ENCODE results near the gene OR2Y1.
"Not testable (repeated sequence)": the region's sequence is repeated elsewhere in the genome, so short reads cannot be mapped to it uniquely, and the experiment has no call there.

Gene OR2Y1

DNA sequence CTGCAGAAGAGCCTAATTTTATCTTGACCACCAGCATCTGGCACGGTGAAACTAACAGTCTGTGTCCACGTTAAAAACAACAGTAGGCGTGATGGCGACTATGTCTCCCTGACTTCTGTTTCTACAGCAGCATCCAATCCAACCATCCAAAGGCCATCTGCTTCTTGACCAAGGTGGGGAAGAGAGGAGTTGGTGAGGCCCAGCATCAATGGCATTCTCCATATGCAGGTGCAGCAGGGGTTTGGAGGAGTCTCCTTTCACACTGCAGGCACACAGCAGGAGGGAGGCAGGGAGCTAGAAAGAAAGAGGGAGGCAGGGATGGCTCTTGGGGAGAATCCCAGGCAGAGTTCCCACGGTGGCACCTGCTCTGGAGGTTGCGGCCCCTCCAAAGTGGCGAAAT is 35.8 kb upstream of the OR2Y1 start:
- DNase-seq (ENCODE audit: low read depth), result no peak
- TF ChIP-seq, protein P1, sequence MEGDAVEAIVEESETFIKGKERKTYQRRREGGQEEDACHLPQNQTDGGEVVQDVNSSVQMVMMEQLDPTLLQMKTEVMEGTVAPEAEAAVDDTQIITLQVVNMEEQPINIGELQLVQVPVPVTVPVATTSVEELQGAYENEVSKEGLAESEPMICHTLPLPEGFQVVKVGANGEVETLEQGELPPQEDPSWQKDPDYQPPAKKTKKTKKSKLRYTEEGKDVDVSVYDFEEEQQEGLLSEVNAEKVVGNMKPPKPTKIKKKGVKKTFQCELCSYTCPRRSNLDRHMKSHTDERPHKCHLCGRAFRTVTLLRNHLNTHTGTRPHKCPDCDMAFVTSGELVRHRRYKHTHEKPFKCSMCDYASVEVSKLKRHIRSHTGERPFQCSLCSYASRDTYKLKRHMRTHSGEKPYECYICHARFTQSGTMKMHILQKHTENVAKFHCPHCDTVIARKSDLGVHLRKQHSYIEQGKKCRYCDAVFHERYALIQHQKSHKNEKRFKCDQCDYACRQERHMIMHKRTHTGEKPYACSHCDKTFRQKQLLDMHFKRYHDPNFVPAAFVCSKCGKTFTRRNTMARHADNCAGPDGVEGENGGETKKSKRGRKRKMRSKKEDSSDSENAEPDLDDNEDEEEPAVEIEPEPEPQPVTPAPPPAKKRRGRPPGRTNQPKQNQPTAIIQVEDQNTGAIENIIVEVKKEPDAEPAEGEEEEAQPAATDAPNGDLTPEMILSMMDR (conservative IDR thresholded peaks at IDR 0.05; ENCODE audit: low read length), result no peak
- no peak overlapping the region for H3K4me3 ChIP-seq (ENCODE audit: low read length)

GRCh38 chr5:180771839-180772238 is 32.0 kb upstream of the OR2Y1 start:
- H3K4me3 ChIP-seq (ENCODE audit: low read length), result no peak overlapping the region
- no peak for DNase-seq (ENCODE audit: low read depth)
- TF ChIP-seq, protein P1 (conservative IDR thresholded peaks at IDR 0.05; ENCODE audit: low read length), result no peak

- no peak for DNase-seq (ENCODE audit: low read depth)
- H3K4me3 ChIP-seq (ENCODE audit: low read length), result no peak overlapping the region
- TF ChIP-seq, protein P1 (conservative IDR thresholded peaks at IDR 0.05; ENCODE audit: low read length), result no peak
Observed at GRCh38 chr5:180769821-180770220, 30.0 kb upstream of the OR2Y1 start.

DNA sequence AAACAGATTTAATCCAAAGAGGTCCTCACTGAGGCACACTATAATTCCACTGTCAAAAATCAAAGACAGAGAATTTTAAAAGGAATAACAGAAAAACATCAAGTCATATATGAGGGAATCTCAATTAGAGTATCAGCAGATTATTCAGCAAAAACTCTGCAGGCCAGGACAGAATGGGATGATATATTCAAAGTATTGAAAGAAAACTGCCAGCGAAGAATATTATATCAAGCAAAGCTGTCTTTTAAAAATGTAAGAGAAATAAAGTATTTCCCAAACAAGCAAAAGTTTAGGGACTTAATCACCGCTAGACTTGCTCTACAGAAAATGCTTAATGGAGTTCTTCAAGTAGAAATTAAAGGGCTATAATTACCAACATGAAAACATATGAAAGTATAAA is 15.7 kb upstream of the OR2Y1 start:
- H3K4me3 ChIP-seq (ENCODE audit: low read length), result no peak overlapping the region
- DNase-seq (ENCODE audit: low read depth), result no peak
- TF ChIP-seq, protein P1 (conservative IDR thresholded peaks at IDR 0.05; ENCODE audit: low read length), result no peak

- no peak overlapping the region for H3K4me3 ChIP-seq (ENCODE audit: low read length)
- TF ChIP-seq, protein P1 (conservative IDR thresholded peaks at IDR 0.05; ENCODE audit: low read length), result no peak
- no peak for DNase-seq (ENCODE audit: low read depth)
Observed at GRCh38 chr5:180744253-180744652, 4.4 kb upstream of the OR2Y1 start.

DNA sequence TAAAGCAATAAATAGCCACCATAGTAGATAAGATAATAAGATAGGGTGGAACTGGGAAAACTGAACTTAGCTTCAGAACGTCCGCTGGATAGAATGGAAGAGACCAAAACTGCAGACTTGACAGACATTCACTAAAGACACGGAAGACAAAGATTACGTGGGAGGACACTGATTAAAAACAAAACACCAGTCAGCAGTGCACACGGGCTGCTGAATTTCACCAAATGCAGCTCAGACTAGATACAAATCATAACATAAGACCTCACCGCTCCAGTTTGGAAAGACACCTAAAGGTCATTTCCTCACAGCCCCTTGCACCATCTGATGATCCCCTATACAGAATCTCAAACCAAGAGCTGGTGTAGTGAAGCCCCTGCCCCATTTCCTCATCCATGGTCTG is 2.9 kb upstream of the OR2Y1 start:
- TF ChIP-seq, protein P1 (conservative IDR thresholded peaks at IDR 0.05; ENCODE audit: low read length), result no peak
- H3K4me3 ChIP-seq (ENCODE audit: low read length), result no peak overlapping the region
- no peak for DNase-seq (ENCODE audit: low read depth)

DNA sequence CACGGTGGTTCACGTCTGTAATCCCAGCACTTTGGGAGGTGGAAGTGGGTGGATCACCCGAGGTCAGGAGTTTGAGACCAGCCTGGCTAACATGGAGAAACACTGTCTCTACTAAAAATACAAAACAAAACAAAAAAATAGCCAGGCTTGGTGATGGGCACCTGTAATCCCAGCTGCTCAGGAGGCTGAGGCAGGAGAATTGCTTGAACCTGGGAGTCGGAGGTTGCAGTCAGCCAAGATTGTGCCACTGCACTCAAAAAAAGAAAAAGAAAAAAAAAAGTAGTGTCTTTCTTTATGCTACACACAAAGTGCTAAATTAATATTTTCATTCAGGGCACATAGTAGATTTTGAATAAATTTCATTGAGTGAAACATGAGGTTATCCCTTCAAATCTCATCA is 1.1 kb upstream of the OR2Y1 start:
- H3K4me3 ChIP-seq (ENCODE audit: low read length); DNase-seq (ENCODE audit: low read depth): not testable (repeated sequence)

GRCh38 chr5:180739271-180739670 is 587 bp downstream of the OR2Y1 start:
- H3K4me3 ChIP-seq (ENCODE audit: low read length), result no peak overlapping the region
- TF ChIP-seq, protein P1 (conservative IDR thresholded peaks at IDR 0.05; ENCODE audit: low read length), result no peak
- DNase-seq (ENCODE audit: low read depth), result peak; percentile 3
